NT2/D1 (cell line): ENCODE measurements around the gene PIM1.

Experiments used
- YY1 ChIP-seq: IDR thresholded peaks from 2 replicates; pipeline ENCODE4 v1.6.1; 2011; ENCODE audit not compliant: insufficient read length, insufficient read depth
- ZNF274 ChIP-seq: IDR thresholded peaks from 2 replicates; pipeline ENCODE4 v1.6.1; 2011; ENCODE audit warnings: mild to moderate bottlenecking, low read depth, low read length

DNA sequence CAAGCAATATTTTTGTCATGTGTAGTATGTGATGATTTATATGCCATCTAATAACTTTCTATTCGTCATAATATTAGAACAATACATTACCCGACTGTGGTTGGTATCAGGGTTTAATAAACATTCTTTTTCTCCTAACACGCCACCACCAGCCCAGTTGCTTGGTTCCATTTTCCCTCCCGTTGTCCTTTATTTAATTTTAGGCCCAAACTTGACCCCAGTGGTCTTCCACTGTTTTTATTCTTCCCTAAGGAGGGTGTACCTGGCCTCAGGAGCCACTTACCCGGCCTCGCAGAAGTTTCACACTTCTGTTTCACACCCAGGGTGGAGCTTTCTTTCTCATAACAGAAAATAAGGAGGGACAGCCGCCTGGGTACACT lies 33.1 kb upstream of the PIM1 start:
- TF ChIP-seq ZNF274 (no peak), YY1 (no peak)
